LNCaP clone FGC (cell line): ENCODE data around the gene NECTIN4.

Source experiments
- DNase-seq: peaks from one replicate; pipeline ENCODE4 v3.0.0-alpha.2; 2011; ENCODE audit warnings: low read depth
- H3K4me3 ChIP-seq: 2 replicates; pipeline ENCODE4 v1.5.1; 2011; ENCODE audit warnings: mild to moderate bottlenecking, low read depth, low read length, control low read depth
- CTCF ChIP-seq: IDR thresholded peaks from 2 replicates; pipeline ENCODE4 v1.5.1; 2012; ENCODE audit warnings: mild to moderate bottlenecking; ENCODE audit not compliant: control insufficient read depth, insufficient read depth; ENCODE audit errors: extremely low read depth

The NECTIN4 gene

GRCh38 chr1:161096015-161096414 lies 6.7 kb upstream of the NECTIN4 start:
- no peak overlapping the region for H3K4me3 ChIP-seq
- DNase-seq: no peak
- TF ChIP-seq CTCF: no peak

- TF ChIP-seq CTCF: no peak
- DNase-seq: no peak
- H3K4me3 ChIP-seq: no peak overlapping the region
These were observed 5.9 kb upstream of the NECTIN4 start for GRCh38 chr1:161095230-161095629.

GRCh38 chr1:161094481-161094880 lies 5.1 kb upstream of the NECTIN4 start:
- no peak for TF ChIP-seq CTCF
- H3K4me3 ChIP-seq: no peak overlapping the region
- no peak for DNase-seq

GRCh38 chr1:161092621-161093028 lies 3.3 kb upstream of the NECTIN4 start:
- no peak overlapping the region for H3K4me3 ChIP-seq
- no peak for TF ChIP-seq CTCF
- DNase-seq: no peak

- DNase-seq: no peak
- H3K4me3 ChIP-seq: no peak overlapping the region
- no peak for TF ChIP-seq CTCF
These were observed 2.6 kb upstream of the NECTIN4 start for GRCh38 chr1:161091796-161092507.

GRCh38 chr1:161091093-161091492 lies 1.7 kb upstream of the NECTIN4 start:
- no peak for DNase-seq
- H3K4me3 ChIP-seq: no peak overlapping the region
- no peak for TF ChIP-seq CTCF

GRCh38 chr1:161090617-161091016 lies 1.3 kb upstream of the NECTIN4 start:
- DNase-seq: no peak
- no peak for TF ChIP-seq CTCF
- H3K4me3 ChIP-seq: no peak overlapping the region
